A673 (cell line): ENCODE data around the gene KCNJ9. TPM values are rescaled to one million over a fixed set of nuclear protein-coding genes. Genes with fewer than 3 reads are reported as not detected.

Experiments
- BruUV-seq: library from RNA; stranded (reverse); fragments of 400-500 nt; replicated peaks from 2 replicates; lab custom pipeline; 2021; lab: Mats Ljungman, UMichigan
- CTCF ChIA-PET: fragments of 300-600 bp; sonication (Branson Sonifier 250); formaldehyde crosslinking; loops from one replicate; lab custom pipeline; 2022; ENCODE audit warnings: antibody characterized with exemption; lab: Charles Lee
- POLR2A ChIA-PET: fragments of 300-600 bp; sonication (Branson Sonifier 250); formaldehyde crosslinking; loops from one replicate; lab custom pipeline; 2022; ENCODE audit warnings: antibody characterized with exemption; ENCODE audit not compliant: low non-redundant PET; lab: Charles Lee
- DNase-seq: peaks from one replicate; pipeline ENCODE4 v3.0.0-alpha.2; 2015; ENCODE audit warnings: low spot score
- H3K27ac ChIP-seq: fragments of 200-600 bp; sonication (generic); 2 replicates; pipeline ENCODE4 v1.5.1; 2016; ENCODE audit warnings: mixed run types, low read depth, mild to moderate bottlenecking, mixed read lengths, antibody characterized with exemption, low read length; ENCODE audit not compliant: poor library complexity, severe bottlenecking
- H3K27me3 ChIP-seq: fragments of 200-600 bp; sonication (generic); replicated peaks from 2 replicates; pipeline ENCODE4 v1.6.1; 2017; ENCODE audit warnings: mixed run types, low read depth, mild to moderate bottlenecking, mixed read lengths, antibody characterized with exemption, low read length; ENCODE audit not compliant: insufficient read depth, poor library complexity
- H3K36me3 ChIP-seq: fragments of 200-600 bp; sonication (generic); 2 replicates; pipeline ENCODE4 v1.6.1; 2016; ENCODE audit warnings: mixed run types, mild to moderate bottlenecking, mixed read lengths, antibody characterized with exemption, low read length; ENCODE audit not compliant: insufficient read depth, poor library complexity, severe bottlenecking
- H3K4me1 ChIP-seq: fragments of 200-600 bp; sonication (generic); 2 replicates; pipeline ENCODE4 v1.6.1; 2017; ENCODE audit warnings: mixed run types, mild to moderate bottlenecking, mixed read lengths, antibody characterized with exemption, low read length; ENCODE audit not compliant: insufficient read depth, poor library complexity, severe bottlenecking
- H3K4me3 ChIP-seq: fragments of 200-600 bp; sonication (generic); 2 replicates; pipeline ENCODE4 v1.5.1; 2016; ENCODE audit warnings: low read depth, mixed run types, mild to moderate bottlenecking, mixed read lengths, low read length; ENCODE audit not compliant: poor library complexity, severe bottlenecking
- H3K9me3 ChIP-seq: fragments of 200-600 bp; sonication (generic); 2 replicates; pipeline ENCODE4 v1.6.1; 2016; ENCODE audit warnings: mixed run types, low read depth, mild to moderate bottlenecking, mixed read lengths, antibody characterized with exemption, low read length; ENCODE audit not compliant: poor library complexity, severe bottlenecking
- EZH2 ChIP-seq: fragments of 200-600 bp; sonication (generic); IDR thresholded peaks from 2 replicates; pipeline ENCODE4 v1.6.1; 2017; ENCODE audit warnings: borderline replicate concordance, low read depth, mild to moderate bottlenecking, mixed read lengths, antibody characterized with exemption, low read length; ENCODE audit not compliant: poor library complexity, severe bottlenecking
- intact Hi-C: fragments of 100-400 bp; cut with micrococcal nuclease; formaldehyde crosslinking; loops from one replicate; pipeline ENCODE4 v1.10.0; 2022; ENCODE audit not compliant: unreplicated experiment
- total RNA-seq: library from RNA; stranded (reverse); gene quantifications from 2 replicates; pipeline ENCODE4 v1.2.3, GENCODE V29; 2021
- TF ChIP-seq, protein P1 (sequence below): fragments of 300-800, 200-600 bp; sonication (generic); conservative IDR thresholded peaks from 2 replicates; pipeline ENCODE4 v1.5.1; 2017; ENCODE audit warnings: low read depth, mild to moderate bottlenecking, antibody characterized with exemption, low read length, moderate library complexity, mixed read lengths

The KCNJ9 gene
- total RNA-seq, 1 experiment from 2014 or later: not detected

DNA sequence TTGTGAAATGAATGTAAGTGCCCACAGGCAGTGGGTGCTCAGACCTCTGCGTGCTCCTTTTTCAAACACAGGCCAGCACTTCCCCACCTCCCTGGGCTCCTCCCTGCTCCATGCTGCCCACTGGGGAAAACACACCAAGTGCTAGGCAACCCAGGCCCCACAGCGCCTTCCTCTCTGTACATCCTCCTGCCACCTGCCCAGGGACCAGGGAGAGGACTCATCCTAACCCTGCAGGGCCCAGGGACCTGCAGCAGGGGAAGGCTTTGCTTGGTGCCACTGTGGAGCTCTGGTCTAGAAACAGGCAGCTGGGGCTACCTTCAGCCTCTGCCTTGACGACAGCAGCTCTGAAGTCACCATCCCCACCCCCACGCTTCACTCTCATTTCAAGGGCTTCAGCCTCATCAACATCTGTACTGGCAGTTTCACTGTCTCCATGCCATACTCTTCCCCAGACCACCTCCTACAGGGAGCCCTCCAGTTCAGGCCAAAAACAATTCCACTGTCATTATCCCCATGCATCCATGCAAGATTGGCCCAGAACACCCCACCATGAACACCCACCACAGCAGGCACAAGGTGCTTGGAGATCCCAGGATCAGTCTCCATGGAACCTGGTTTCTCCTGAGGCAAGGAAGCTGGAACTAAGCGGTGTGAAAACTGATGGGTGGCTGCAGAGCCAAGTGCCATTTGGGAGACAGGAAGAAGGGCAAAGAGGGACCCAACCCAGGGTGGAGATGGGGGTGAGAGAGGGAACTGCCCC, 16.0 kb downstream of the KCNJ9 start:
- CTCF ChIA-PET: no interaction called here

DNA sequence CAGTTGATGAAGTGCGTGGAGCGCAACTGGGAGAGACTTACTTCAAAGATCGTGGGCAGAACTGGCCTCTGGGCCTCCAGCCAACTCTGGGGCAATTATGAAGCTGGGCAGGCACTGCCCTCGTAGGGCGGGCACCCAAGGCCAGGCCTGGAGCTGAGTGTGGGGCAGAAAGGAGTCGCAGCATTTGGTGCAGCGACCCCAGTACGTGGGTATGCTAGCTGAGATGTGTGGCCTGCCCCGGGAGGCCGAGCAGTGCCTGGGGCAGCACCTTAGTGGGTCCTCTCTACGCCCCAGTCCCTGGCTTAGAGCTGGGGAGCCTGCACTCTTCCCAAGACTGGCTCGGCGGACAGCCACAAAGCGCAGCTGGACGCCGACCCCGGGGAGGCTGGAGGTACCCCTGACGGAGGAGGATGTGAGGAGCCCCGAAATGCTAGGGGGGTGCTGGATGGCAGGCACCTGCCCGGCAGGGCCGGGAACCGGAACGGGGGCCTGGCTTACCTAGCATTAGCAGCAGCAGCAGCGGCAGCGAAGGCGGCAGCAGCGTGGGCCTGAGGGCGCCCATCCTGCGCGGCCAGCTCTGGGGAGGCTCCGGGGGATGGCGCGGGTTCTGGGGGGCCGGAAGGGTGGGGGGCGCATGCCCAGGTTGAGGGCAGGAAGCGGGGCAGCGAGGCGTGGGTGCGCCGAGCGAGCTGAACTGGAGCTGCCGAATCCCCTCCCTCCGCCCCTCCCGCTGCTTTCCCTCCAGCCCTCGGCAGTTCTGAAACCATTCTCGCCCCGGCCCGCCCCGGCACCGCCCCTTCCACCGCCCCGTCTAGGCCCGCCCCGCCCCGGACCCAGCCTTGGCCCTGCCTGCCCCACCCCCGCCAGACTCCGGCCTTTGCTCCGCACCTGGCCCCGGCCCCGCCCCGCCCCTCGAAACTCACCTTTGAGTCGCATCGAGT, 16.8 kb downstream of the KCNJ9 start, which contains the start of gene IGSF8:
IGSF8 (minus strand) TSS at position 709 of the 941 bp plus-strand sequence; CDS start at position 562, 147 bp downstream.
- POLR2A ChIA-PET: no interaction called here

More for the DNA sequence above, 16.0 kb downstream of the KCNJ9 start:
- Histone ChIP-seq H3K36me3 (no peaks in the 10 kb centered on the region), H3K4me1 (peaks cover 17% of the 10 kb centered on the region), H3K27me3 (no peaks in the 10 kb centered on the region), H3K9me3 (no peaks in the 10 kb centered on the region), H3K27ac (peak overlapping the region; percentile 27), H3K4me3 (peak overlapping the region; percentile 56)
- DNase-seq: no peak
- TF ChIP-seq, protein P1, sequence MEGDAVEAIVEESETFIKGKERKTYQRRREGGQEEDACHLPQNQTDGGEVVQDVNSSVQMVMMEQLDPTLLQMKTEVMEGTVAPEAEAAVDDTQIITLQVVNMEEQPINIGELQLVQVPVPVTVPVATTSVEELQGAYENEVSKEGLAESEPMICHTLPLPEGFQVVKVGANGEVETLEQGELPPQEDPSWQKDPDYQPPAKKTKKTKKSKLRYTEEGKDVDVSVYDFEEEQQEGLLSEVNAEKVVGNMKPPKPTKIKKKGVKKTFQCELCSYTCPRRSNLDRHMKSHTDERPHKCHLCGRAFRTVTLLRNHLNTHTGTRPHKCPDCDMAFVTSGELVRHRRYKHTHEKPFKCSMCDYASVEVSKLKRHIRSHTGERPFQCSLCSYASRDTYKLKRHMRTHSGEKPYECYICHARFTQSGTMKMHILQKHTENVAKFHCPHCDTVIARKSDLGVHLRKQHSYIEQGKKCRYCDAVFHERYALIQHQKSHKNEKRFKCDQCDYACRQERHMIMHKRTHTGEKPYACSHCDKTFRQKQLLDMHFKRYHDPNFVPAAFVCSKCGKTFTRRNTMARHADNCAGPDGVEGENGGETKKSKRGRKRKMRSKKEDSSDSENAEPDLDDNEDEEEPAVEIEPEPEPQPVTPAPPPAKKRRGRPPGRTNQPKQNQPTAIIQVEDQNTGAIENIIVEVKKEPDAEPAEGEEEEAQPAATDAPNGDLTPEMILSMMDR: no peak
- TF ChIP-seq EZH2: no peak
- POLR2A ChIA-PET: no interaction called here
- BruUV-seq: no TSS peak
- intact Hi-C loops: no loop called here

More for the DNA sequence above, 16.8 kb downstream of the KCNJ9 start, which contains the start of gene IGSF8:
- intact Hi-C loops: no loop called here
- H3K4me1 ChIP-seq: peaks cover 17% of the 10 kb centered on the region
- BruUV-seq: no TSS peak
- TF ChIP-seq, protein P1: no peak
- no peak for TF ChIP-seq EZH2
- CTCF ChIA-PET: interaction anchor here (1.0 to 1.7 kb wide), 3 partner anchors 11 to 154 kb away, joined by 3 to 7 read pairs (median 3); no protein-coding TSS in a partner anchor
- H3K27me3 ChIP-seq: no peaks in the 10 kb centered on the region
- DNase-seq: peak; percentile 85
- H3K9me3 ChIP-seq: no peaks in the 10 kb centered on the region
- peak within 1 kb of the TSS; percentile 79 for H3K27ac ChIP-seq
- H3K4me3 ChIP-seq: peak within 1 kb of the TSS; percentile 56
- H3K36me3 ChIP-seq: no peaks in the 10 kb centered on the region
